Osteoblast (primary cell): Measurements from ENCODE around the gene SNX20. TPM values are rescaled to one million over a fixed set of nuclear protein-coding genes. Genes with fewer than 3 reads are reported as not detected.
A peak's percentile ranks its signal among the peaks of the same experiment; 100 is the strongest.

Experiments
- DNase-seq: peaks from one replicate; pipeline ENCODE4 v3.0.0; 2011; ENCODE audit warnings: low spot score, mixed read lengths; ENCODE audit not compliant: insufficient read length; ENCODE audit errors: missing footprints
- H2AFZ ChIP-seq: 2 replicates; pipeline ENCODE4 v1.6.0; 2011; ENCODE audit warnings: mild to moderate bottlenecking, low read length
- H3K27ac ChIP-seq: 2 replicates; pipeline ENCODE4 v1.5.1; 2011; ENCODE audit warnings: mild to moderate bottlenecking, low read depth, low read length, moderate library complexity
- H3K27me3 ChIP-seq: 2 replicates; pipeline ENCODE4 v1.6.0; 2012; ENCODE audit warnings: mild to moderate bottlenecking, control low read depth, inconsistent platforms, low read length, moderate library complexity; ENCODE audit not compliant: insufficient read depth
- H3K36me3 ChIP-seq: 2 replicates; pipeline ENCODE4 v1.5.1; 2011; ENCODE audit warnings: mild to moderate bottlenecking, low read length, control low read depth, moderate library complexity; ENCODE audit not compliant: insufficient read depth
- H3K4me1 ChIP-seq: 2 replicates; pipeline ENCODE4 v1.5.1; 2011; ENCODE audit warnings: mild to moderate bottlenecking, low read length, control low read depth, moderate library complexity; ENCODE audit not compliant: insufficient read depth
- H3K4me2 ChIP-seq: 2 replicates; pipeline ENCODE4 v1.6.0; 2011; ENCODE audit warnings: mild to moderate bottlenecking, low read length; ENCODE audit not compliant: insufficient read depth
- H3K4me3 ChIP-seq: fragments of 200-600 bp; sonication (generic); 3 replicates; pipeline ENCODE4 v1.5.1; 2012; ENCODE audit warnings: mild to moderate bottlenecking, low read length, inconsistent platforms; ENCODE audit not compliant: insufficient read depth
- H3K79me2 ChIP-seq: 2 replicates; pipeline ENCODE4 v1.6.0; 2012; ENCODE audit warnings: mild to moderate bottlenecking, low read length, control low read depth, inconsistent platforms; ENCODE audit not compliant: insufficient read depth
- H3K9me3 ChIP-seq: 2 replicates; pipeline ENCODE4 v1.5.1; 2011; ENCODE audit warnings: low read depth, low read length, control low read depth
- H4K20me1 ChIP-seq: 2 replicates; pipeline ENCODE4 v1.6.0; 2012; ENCODE audit warnings: mild to moderate bottlenecking, low read length, control low read depth; ENCODE audit not compliant: insufficient read depth
- total RNA-seq: library from RNA; depleted of rRNA; stranded (reverse); fragments of >200 nt; gene quantifications from 2 replicates; pipeline ENCODE4 v1.2.3, GENCODE V29; 2012
- TF ChIP-seq, protein P1 (sequence below): IDR thresholded peaks from 2 replicates; pipeline ENCODE4 v1.5.1; 2011; ENCODE audit warnings: mild to moderate bottlenecking, low read depth, low read length, moderate library complexity; ENCODE audit errors: extremely low read depth

The SNX20 gene
- total RNA-seq, 1 donor = not detected

DNA sequence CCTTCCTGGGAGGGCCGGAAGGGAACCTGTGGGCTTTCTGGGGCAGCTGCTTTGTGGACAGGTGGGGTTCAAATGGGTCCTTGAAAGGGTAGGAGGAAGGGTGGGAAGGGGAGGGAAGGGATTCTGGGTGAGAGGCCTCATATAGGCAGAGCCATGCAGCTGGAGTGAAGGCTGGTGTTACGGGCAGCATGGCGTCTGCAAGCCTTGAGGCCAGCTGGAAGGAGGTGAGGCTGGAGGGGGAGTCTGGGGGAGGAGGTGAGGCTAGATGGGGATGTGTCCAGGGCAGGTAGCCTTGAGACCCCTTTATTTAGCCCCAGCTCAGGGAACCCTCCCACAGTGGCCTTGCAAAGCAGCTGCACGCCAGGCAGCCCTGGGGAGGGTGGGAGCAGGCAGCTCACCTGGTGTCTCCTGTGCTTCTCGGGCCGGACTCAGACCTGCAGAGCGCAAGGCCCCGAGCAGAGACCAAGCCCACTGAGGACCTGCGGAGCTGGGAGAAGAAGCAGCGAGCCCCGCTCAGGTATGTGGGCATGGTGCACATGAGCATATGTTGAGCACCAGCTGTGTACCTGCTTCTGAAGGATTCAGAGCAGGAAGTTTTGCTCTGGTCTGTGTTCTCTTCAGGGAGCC, 50.6 kb downstream of the SNX20 start:
- H3K27me3 ChIP-seq = peaks cover 5% of the 10 kb centered on the region
- no peak for DNase-seq
- no peak overlapping the region for H3K27ac ChIP-seq
- no peaks in the 10 kb centered on the region for H3K36me3 ChIP-seq
- H3K4me1 ChIP-seq = no peaks in the 10 kb centered on the region
- no peak overlapping the region for H3K4me2 ChIP-seq
- H2AFZ ChIP-seq = no peak overlapping the region
- no peaks in the 10 kb centered on the region for H4K20me1 ChIP-seq
- no peaks in the 10 kb centered on the region for H3K9me3 ChIP-seq
- H3K79me2 ChIP-seq = no peaks in the 10 kb centered on the region
- no peak overlapping the region for H3K4me3 ChIP-seq
- TF ChIP-seq, protein P1, sequence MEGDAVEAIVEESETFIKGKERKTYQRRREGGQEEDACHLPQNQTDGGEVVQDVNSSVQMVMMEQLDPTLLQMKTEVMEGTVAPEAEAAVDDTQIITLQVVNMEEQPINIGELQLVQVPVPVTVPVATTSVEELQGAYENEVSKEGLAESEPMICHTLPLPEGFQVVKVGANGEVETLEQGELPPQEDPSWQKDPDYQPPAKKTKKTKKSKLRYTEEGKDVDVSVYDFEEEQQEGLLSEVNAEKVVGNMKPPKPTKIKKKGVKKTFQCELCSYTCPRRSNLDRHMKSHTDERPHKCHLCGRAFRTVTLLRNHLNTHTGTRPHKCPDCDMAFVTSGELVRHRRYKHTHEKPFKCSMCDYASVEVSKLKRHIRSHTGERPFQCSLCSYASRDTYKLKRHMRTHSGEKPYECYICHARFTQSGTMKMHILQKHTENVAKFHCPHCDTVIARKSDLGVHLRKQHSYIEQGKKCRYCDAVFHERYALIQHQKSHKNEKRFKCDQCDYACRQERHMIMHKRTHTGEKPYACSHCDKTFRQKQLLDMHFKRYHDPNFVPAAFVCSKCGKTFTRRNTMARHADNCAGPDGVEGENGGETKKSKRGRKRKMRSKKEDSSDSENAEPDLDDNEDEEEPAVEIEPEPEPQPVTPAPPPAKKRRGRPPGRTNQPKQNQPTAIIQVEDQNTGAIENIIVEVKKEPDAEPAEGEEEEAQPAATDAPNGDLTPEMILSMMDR = no peak

DNA sequence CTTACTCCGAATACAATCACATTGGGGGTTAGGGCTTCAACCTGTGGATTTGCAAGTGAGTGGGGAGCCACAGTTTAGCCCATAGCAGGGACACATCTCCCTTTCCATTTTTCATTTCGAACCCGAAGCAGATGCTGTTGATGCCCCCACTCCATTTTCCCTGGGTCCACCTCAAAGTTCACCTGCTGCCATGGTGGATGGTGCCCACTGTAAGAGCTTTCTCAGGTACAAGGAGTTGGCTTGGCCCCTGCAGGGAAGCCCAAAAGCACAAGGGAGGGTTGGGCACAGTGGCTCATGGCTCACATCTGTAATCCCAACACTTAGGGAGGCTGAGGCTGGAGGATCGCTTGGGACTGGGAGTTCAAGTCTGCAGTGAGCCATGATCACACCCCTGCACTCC, 51.8 kb downstream of the SNX20 start:
- Histone ChIP-seq H3K79me2 (no peaks in the 10 kb centered on the region), H3K9me3 (no peaks in the 10 kb centered on the region), H3K4me3 (no peak overlapping the region), H3K4me2 (no peak overlapping the region), H2AFZ (no peak overlapping the region), H3K36me3 (no peaks in the 10 kb centered on the region), H3K4me1 (no peaks in the 10 kb centered on the region), H3K27me3 (peaks cover 2% of the 10 kb centered on the region), H3K27ac (no peak overlapping the region), H4K20me1 (no peaks in the 10 kb centered on the region)
- TF ChIP-seq, protein P1 = no peak
- DNase-seq = no peak

GRCh38 chr16:50628156-50628802, 52.8 kb downstream of the SNX20 start:
- DNase-seq = no peak
- TF ChIP-seq, protein P1 = no peak
- Histone ChIP-seq H3K27ac (no peak overlapping the region), H3K4me3 (no peak overlapping the region), H3K9me3 (no peaks in the 10 kb centered on the region), H3K79me2 (no peaks in the 10 kb centered on the region), H3K36me3 (no peaks in the 10 kb centered on the region), H3K27me3 (no peaks in the 10 kb centered on the region), H3K4me1 (no peaks in the 10 kb centered on the region), H3K4me2 (no peak overlapping the region), H2AFZ (no peak overlapping the region), H4K20me1 (no peaks in the 10 kb centered on the region)

DNA sequence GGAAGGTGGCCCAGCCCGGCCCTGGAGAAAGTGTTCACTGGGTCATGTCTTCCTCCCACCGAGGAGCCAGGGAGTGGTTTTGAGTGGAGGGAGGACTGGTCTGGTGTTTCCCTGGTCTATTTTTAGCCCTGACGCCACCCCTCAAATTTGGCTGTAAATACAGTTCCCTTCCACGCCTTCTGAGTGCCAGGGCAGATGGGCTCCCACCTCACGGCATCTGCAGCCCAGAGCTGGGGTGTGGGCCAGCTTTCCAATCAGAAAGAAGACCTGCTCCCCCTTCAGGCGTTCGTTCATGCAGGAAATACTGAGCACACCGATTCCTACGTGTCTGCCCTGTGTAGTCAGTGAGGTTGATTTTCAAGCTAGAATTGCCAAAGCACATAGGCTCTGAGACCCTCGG, 53.7 kb downstream of the SNX20 start:
- TF ChIP-seq, protein P1 = peak; percentile 13
- no peaks in the 10 kb centered on the region for H3K27me3 ChIP-seq
- H3K27ac ChIP-seq = no peak overlapping the region
- H3K79me2 ChIP-seq = no peaks in the 10 kb centered on the region
- no peaks in the 10 kb centered on the region for H4K20me1 ChIP-seq
- no peak overlapping the region for H3K4me2 ChIP-seq
- H3K9me3 ChIP-seq = no peaks in the 10 kb centered on the region
- no peak overlapping the region for H2AFZ ChIP-seq
- no peaks in the 10 kb centered on the region for H3K36me3 ChIP-seq
- H3K4me1 ChIP-seq = no peaks in the 10 kb centered on the region
- H3K4me3 ChIP-seq = no peak overlapping the region
- no peak for DNase-seq
